Occipital lobe (tissue), 2 donors: Measurements from ENCODE around the gene SLC31A2. TPM values are rescaled to one million over a fixed set of nuclear protein-coding genes. Genes with fewer than 3 reads are reported as not detected.
"Not testable (repeated sequence)": the region's sequence is repeated elsewhere in the genome, so short reads cannot be mapped to it uniquely, and the experiment has no call there.

Experiments
- DNase-seq: peaks from one replicate; lab custom pipeline; 2025; lab: John Stamatoyannopoulos, UW
- total RNA-seq: library from RNA; depleted of rRNA; stranded (reverse); fragments of >200 nt; gene quantifications from one replicate; pipeline ENCODE4 v1.2.3, GENCODE V29; 2014

Gene SLC31A2
- total RNA-seq, 1 donor from 2014 or later = 10.5 TPM

- DNase-seq = not testable (repeated sequence)
Measured at GRCh38 chr9:113149561-113149960, 1.2 kb upstream of the SLC31A2 start.

- DNase-seq = no peak
Measured at GRCh38 chr9:113151696-113152630, 1.2 kb downstream of the SLC31A2 start.

DNA sequence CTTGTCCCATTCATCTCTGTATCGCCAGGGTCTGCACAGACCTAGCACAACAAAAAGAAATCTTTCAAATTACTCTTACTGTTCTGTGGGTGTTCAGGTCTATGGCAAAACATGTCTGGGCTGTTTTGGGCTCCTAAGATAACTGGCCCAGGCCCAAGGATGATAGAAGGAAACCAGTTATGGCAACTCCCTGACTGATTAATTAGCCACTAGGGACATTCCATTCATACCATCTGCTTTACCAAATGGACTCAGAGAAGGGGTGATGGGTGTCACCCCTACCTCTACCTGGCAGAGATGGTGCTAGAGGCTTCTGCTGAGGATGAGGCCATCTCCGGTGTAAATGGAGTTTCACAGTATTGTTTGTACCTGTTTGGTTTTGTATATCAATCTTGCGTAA, 1.9 kb downstream of the SLC31A2 start:
- no peak for DNase-seq

GRCh38 chr9:113153599-113153998, 2.8 kb downstream of the SLC31A2 start:
- no peak for DNase-seq

- DNase-seq = peak; percentile 45
Measured at GRCh38 chr9:113154471-113154870, 3.7 kb downstream of the SLC31A2 start.

GRCh38 chr9:113154946-113155345, 4.1 kb downstream of the SLC31A2 start:
- DNase-seq = no peak

DNA sequence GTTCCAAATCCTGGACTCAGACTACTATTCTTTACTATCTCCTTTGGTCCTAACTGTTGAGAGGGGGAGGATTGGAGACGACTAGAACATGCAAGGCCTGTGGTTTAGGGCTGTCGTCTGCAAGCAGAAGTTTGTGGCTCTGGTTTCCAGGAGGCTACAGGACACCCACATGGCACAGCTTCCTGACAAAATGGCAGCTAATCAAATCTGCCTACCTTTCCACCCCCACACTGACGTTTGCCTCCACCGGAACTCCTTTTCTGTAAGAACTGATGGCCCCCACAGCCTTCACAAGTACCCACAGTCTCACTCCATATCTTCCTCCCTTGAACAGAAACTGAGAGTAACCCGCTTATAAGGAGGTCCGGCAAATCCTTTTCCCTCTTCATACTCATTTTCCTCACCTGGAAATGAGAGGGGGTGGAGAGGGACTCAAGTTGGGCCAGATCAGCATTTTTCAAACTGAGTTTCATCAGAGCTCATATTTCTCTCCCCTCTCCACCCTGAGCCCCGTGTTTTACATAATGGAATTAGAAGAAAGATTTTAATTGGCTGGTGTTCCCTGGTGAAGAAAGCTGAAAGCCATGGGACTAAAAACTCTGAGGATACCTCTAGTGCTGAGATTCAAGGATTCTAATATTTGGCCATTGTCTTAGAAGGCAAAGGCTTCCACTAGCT, 5.2 kb downstream of the SLC31A2 start:
- DNase-seq = no peak

DNA sequence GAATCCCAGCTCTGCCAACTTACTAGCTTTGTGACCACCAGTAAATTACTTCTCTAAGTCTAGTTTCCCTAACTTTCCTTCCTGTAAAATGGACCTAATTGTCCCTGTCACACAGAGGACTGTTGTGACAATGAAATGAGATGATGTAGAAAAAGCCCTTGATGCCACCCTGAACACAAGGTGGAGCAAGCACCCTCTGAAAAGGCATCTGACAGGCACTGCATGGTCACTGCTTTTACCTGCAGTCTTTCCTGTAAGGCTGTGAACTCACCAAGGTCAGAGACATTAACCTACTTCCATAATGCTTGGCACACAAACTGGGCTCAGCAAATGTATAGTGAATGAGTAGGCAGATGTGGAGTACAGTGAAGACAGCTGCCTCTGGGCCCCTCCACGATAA, 6.1 kb downstream of the SLC31A2 start:
- no peak for DNase-seq

- DNase-seq = no peak
Measured at GRCh38 chr9:113158446-113158845, 7.6 kb downstream of the SLC31A2 start.

DNA sequence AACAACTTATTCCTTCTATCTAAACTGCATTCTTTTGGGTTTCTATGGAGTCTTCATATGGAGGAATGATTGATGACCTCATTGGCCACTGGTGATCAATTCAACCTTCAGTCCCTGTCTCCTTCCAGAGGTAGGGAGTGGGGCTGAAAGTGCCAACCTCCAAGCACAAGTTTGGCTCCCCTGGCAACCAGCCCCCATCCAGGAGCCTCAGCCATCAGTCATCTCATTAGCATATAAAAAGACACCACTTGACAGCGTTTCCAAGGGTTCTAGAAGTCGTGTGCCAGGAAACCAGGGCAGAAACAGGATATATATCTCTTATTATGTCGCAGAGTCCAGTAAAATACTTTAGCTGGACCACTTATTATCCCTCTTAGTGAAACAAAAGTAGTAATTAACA, 9.8 kb downstream of the SLC31A2 start:
- no peak for DNase-seq

DNA sequence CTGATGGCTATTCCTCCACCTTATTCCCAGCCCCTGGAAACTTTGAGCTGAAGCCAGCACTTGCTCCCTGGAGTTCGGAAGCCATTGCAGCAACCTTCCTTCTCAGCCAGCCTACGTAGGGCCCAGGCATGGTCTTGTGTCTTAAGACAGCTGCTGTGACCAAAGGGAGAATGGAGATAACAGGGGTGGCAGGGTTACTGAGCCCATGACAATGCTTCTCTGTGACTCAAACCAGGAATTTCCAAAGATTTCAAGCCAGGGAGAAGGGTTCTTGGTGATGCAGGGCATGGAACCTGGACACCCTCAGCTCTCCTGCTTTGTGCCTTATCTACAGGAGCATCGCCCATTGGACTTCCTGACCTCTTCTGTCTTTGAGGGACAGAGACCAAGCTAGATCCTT, 12.2 kb downstream of the SLC31A2 start:
- DNase-seq = no peak

DNA sequence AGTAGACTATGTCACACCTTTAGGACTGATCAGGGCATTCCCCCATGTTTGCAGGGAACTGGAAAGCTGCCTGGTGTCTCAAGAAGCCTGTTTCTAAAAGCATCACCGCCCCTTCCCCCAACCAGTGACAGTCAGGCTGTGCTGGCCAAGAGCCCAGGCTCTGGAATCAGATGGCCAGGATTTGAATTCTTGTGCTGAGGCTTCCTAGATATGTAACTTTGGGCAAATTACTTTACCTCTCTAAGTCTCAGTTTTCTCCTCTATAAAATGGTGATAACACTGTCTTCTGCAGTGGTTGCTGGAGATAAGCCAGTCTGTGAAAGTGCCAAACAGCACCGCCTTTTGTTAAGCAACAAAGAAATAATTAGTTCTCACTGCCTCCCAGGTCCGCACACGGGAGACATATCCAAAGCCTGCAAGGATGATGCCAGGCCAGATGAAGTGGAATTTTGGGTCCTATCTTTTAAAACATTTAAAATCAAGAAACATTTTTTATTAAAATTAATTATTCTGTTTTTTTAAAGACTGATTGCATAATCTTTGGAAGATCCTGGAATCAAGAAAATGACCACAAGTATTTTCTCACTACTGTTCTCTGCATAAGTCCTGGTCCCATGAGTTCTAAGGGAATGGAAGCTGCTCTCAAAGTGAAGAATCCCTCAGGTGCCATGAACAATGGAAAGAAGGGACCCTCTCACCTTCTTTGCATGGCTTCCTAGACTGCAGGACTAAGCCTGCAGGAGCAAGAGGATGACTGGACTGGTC, 13.9 kb downstream of the SLC31A2 start:
- peak; percentile 69 for DNase-seq

DNA sequence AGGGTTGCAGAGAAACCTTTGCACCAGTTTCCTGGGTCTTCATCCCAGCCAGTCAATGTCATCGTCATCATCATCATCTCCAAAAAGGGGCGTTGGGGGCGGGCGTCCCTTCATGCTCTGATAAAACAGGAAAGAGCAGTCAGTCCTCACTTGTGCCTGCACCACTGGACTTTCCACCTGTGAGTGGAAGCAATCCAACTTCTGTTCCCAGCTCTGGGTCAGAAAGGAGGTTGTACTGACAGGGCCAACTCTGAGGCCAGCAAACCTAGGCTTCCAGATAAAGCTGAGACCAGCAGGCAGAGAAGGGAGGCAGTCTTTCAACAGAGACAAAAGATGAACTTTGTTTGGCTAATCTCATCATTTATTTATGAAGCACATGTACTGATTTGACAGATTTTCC, 15.2 kb downstream of the SLC31A2 start:
- no peak for DNase-seq

DNA sequence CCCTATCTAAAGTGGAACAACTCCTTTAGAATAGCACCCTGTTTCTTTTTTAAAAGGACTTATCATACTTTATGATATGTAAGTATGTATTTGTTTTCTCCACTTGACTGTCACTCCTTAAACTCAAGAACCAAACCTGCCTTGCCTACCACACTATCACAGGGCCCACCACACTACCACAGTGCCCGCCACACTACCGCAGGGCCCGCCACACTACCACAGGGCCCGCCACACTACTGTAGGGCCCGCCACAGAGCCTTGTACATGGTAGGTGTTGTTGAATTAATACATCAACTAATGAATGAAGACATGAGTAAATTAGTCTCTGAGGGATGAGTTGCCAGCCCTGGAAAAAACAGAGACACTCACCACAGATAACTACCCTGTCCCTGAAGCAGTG, 18.0 kb downstream of the SLC31A2 start:
- DNase-seq = no peak

DNA sequence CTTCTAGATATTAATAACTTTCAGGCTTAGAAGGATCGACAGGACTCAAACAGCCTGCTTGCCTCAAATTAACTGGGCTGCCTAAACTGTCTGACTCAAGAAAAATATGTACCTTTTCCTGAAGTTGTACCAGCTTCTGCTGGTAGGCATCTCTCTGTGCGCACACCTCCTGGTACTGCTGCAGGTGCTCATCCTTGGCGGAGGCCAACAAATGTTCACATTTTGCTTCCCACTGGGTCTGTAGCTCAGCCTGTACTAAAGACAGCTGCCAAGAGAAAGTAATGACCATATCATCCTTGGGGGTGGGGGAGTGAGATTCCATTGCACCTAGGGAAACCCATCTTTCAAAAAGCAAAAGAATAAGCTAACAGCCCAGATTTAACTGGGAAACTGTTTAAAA, 22.5 kb downstream of the SLC31A2 start:
- DNase-seq = no peak

- no peak for DNase-seq
Measured at GRCh38 chr9:113176803-113177202, 26.0 kb downstream of the SLC31A2 start.

DNA sequence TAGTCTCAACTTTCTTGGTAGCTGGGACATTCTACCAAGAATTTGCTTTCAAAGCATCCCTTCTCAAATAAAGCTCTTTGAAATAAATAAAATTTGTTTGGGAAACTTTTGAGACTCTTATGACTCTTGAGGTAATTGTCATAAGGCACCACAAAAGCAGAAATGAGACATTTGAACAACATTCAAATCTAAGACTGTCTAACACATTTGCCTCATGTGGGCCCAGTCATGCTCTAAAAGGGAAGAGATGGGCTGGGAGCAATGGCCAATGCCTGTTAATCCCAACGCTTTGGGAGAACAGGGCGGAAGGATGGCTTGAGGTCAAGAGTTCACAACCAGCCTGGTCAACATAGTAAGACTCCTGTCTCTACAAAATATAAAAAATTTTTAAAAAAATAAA, 26.4 kb downstream of the SLC31A2 start:
- DNase-seq = no peak

GRCh38 chr9:113178087-113178486, 27.3 kb downstream of the SLC31A2 start:
- no peak for DNase-seq

GRCh38 chr9:113179839-113180238, 29.0 kb downstream of the SLC31A2 start:
- DNase-seq = no peak

- DNase-seq = no peak
Measured at GRCh38 chr9:113181165-113181564, 30.4 kb downstream of the SLC31A2 start.

DNA sequence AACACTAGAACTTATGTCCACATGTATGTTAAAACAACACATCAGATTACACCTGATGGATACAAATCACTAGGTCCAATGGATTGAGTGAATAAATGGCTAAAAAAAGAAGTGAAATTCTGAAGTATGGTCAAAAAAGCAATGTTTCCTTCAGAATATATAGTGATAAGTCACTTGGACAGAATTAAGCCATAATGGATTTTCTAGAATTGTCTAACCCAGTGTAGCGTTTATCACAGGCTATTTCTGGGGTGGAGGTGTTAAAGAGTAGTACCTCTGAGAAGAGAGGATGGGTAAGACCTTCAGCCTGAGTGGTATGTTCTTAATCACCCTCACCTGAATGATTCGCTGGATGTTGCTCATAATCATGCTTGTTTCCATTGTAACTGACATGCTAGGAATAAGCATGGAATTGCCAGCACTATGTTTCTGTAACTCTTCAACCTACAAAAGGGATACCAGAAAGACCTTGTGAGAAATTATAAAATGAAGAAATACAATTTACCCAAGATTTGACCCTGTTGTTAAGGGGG, 33.2 kb downstream of the SLC31A2 start:
- no peak for DNase-seq

GRCh38 chr9:113184539-113184938, 33.7 kb downstream of the SLC31A2 start:
- DNase-seq = no peak
